BE2C (cell line): ENCODE data around the gene FOXN3.

Experiments used
- DNase-seq: peaks from one replicate; pipeline ENCODE4 v3.0.0-alpha.2; 2020
- H3K27me3 ChIP-seq: fragments of 250-450 bp; sonication (Bioruptor Pico); 2 replicates; pipeline ENCODE4 v1.5.1; 2020; ENCODE audit warnings: mild to moderate bottlenecking
- H3K36me3 ChIP-seq: fragments of 250-450 bp; sonication (Bioruptor Pico); 2 replicates; pipeline ENCODE4 v1.5.1; 2020; ENCODE audit warnings: mild to moderate bottlenecking
- H3K4me1 ChIP-seq: fragments of 250-450 bp; sonication (Bioruptor Pico); 2 replicates; pipeline ENCODE4 v1.5.1; 2020
- H3K4me3 ChIP-seq: 2 replicates; pipeline ENCODE4 v1.5.1; 2011; ENCODE audit warnings: low read depth, low read length
- H3K9me3 ChIP-seq: fragments of 250-450 bp; sonication (Bioruptor Pico); 2 replicates; pipeline ENCODE4 v1.5.1; 2020
- CTCF ChIP-seq: IDR thresholded peaks from 2 replicates; pipeline ENCODE4 v1.5.1; 2012; ENCODE audit warnings: mild to moderate bottlenecking, low read depth, low read length

The FOXN3 gene

DNA sequence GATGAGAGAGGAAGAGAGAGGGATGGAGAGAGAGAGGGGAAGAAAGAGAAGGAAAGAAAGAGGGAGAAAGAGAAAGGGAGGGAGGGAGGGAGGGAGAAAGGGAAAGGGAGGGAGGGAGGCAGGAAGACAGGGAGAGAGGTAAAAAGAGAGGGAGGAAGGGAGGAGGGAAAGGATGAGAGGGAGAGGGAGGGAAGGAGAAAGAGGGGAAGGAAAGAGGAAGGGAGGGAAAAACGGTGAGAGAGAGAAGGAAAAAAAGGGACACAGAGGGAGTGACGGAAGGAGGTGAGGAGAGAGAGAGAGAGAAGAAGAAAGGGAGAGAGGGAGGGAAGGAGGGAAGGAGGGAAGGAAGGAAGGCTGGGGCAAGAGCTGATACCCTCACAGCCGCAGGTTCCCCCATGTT lies 56.8 kb downstream of the FOXN3 start:
- Histone ChIP-seq H3K36me3 (no peaks in the 10 kb centered on the region), H3K9me3 (no peaks in the 10 kb centered on the region), H3K27me3 (no peaks in the 10 kb centered on the region), H3K4me3 (no peak overlapping the region), H3K4me1 (no peaks in the 10 kb centered on the region)
- TF ChIP-seq CTCF: no peak
- DNase-seq: no peak

GRCh38 chr14:89359477-89360222 lies 57.4 kb downstream of the FOXN3 start:
- Histone ChIP-seq H3K27me3 (no peaks in the 10 kb centered on the region), H3K9me3 (no peaks in the 10 kb centered on the region), H3K4me1 (no peaks in the 10 kb centered on the region), H3K36me3 (no peaks in the 10 kb centered on the region), H3K4me3 (no peak overlapping the region)
- TF ChIP-seq CTCF: no peak
- DNase-seq: no peak

- Histone ChIP-seq H3K27me3 (no peaks in the 10 kb centered on the region), H3K9me3 (no peaks in the 10 kb centered on the region), H3K36me3 (no peaks in the 10 kb centered on the region), H3K4me3 (no peak overlapping the region), H3K4me1 (no peaks in the 10 kb centered on the region; the same call in 1 of the 2 replicates)
- no peak for TF ChIP-seq CTCF
- no peak for DNase-seq
Observed at GRCh38 chr14:89357655-89358297, 59.3 kb downstream of the FOXN3 start.

DNA sequence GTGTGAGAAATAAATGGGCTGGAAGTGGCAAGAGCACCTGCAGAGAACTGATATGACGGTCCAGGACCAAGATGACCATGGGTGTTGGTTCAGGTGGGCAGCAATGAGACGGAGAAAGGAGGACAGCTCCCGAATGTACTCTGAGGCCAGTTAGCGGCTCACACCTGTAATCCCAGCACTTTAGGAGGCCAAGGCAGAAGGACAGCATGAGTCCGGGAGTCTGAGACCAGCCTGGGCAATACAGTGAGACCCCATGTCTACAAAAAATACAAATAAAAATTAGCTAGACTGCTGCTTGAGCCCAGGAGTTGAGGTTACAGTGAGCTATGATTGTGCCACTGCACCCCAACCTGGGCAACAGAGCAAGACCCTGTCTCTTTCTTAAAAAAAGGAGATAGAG lies 60.1 kb downstream of the FOXN3 start:
- no peaks in the 10 kb centered on the region for H3K36me3 ChIP-seq
- no peak for TF ChIP-seq CTCF
- H3K9me3 ChIP-seq: no peaks in the 10 kb centered on the region
- H3K4me1 ChIP-seq: peaks cover 6% of the 10 kb centered on the region
- no peaks in the 10 kb centered on the region for H3K27me3 ChIP-seq
- DNase-seq: no peak
- H3K4me3 ChIP-seq: no peak overlapping the region

DNA sequence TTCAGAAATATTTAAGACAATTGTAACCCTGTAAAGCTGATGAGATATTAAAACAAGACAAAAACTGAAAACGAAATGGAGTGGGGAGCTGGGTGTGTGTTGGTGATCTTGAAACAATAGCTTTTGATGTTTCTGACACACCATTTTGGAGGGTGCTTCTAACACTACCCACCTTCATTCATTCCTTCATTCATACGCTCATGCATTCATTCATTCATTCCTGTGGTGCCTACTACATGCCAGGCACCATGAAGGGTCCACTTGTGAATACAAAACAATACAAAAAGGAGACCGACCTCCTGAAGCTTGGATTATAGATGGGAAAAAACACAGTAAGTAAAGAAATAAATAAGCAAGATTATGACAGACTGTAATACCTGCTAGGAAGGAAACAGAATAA lies 60.5 kb downstream of the FOXN3 start:
- Histone ChIP-seq H3K4me3 (no peak overlapping the region), H3K27me3 (no peaks in the 10 kb centered on the region), H3K36me3 (no peaks in the 10 kb centered on the region), H3K4me1 (peaks cover 10% of the 10 kb centered on the region), H3K9me3 (no peaks in the 10 kb centered on the region)
- DNase-seq: no peak
- TF ChIP-seq CTCF: no peak

- Histone ChIP-seq H3K9me3 (no peaks in the 10 kb centered on the region), H3K4me3 (no peak overlapping the region), H3K27me3 (no peaks in the 10 kb centered on the region), H3K4me1 (peaks cover 21% of the 10 kb centered on the region), H3K36me3 (no peaks in the 10 kb centered on the region)
- TF ChIP-seq CTCF: no peak
- DNase-seq: no peak
Observed at GRCh38 chr14:89353766-89354113, 63.3 kb downstream of the FOXN3 start.
